ENCODE results near the gene ANG. TPM values are rescaled to one million over a fixed set of nuclear protein-coding genes. Genes with fewer than 3 reads are reported as not detected.

ANG gene
- total and polyA plus RNA-seq, 9 of the 15 experiments (the other 6 are each of a cell fraction or from before 2014, with no cell fraction given) = 0.21 to 0.73 (median 0.34) TPM; not detected in 4

- Histone ChIP-seq H3K27ac (ENCODE audit: extremely low read depth, low read depth, low read length) (peak overlapping the region; percentile 62; the same call in 2 of the 3 replicates), H3K9me1 (ENCODE audit: control insufficient read depth, insufficient read depth, low read length) (no peaks in the 10 kb centered on the region), H3K4me1 (replicated peaks in 1 of 2; ENCODE audit: control insufficient read depth in 2 of 2, insufficient read depth in 2 of 2, low read length in 2 of 2) (peaks cover 10 to 13% of the 10 kb centered on the region in 2 experiments; a peak in 3 of 5 replicates), H3K4me2 (ENCODE audit: insufficient read depth, low read length) (peak overlapping the region; percentile 94), H3K4me3 (peak overlapping the region; percentile 75), H2AFZ (ENCODE audit: low read depth, low read length) (peak overlapping the region; percentile 92), H4K20me1 (replicated peaks; ENCODE audit: control insufficient read depth, insufficient read depth, low read length) (peaks cover 9% of the 10 kb centered on the region; the same call in 1 of the 2 replicates), H3K36me3 (ENCODE audit: control insufficient read depth, insufficient read depth, low read length) (no peaks in the 10 kb centered on the region), H3K79me2 (ENCODE audit: control insufficient read depth, insufficient read depth, low read length) (no peaks in the 10 kb centered on the region), H3K9ac (ENCODE audit: insufficient read depth in 1 of 2, low read depth in 2 of 2, low read length in 2 of 2) (peak overlapping the region; percentile 51 to 88), H3K27me3 (ENCODE audit: control insufficient read depth in 2 of 2, insufficient read depth in 2 of 2, low read length in 2 of 2) (no peaks in the 10 kb centered on the region), H3K9me3 (replicated peaks; ENCODE audit: control insufficient read depth, insufficient read depth, low read depth, low read length) (no peaks in the 10 kb centered on the region)
- under 1% methylated on average over 20 of the region's 25 CpGs for WGBS (ENCODE audit: insufficient coverage, low coverage, missing lambda C conversion rate)
- DNase-seq (ENCODE audit: extremely low read depth in 1 of 4, low spot score in 3 of 4) = peak; percentile 46 to 84 (median 58)
- ChIA-PET CTCF (ENCODE audit: low intra/inter-chr PET ratio) (interaction anchor here (1.0 kb wide), 1 partner anchor 73 kb away, joined by 3 read pairs; no protein-coding TSS in a partner anchor), POLR2A (interaction anchor here (0.6 to 1.7 kb wide), 5 partner anchors 12 to 290 kb away, joined by 3 to 6 read pairs (median 3); no protein-coding TSS in a partner anchor)
- intact Hi-C loops (cut with micrococcal nuclease) (loop anchor here (2.0 to 5.0 kb wide), 2 partner anchors 49 to 339 kb away; partner anchors contain the start of gene PARP2), in situ Hi-C loops (cut with MboI) (loop anchor here (5.0 kb wide), 1 partner anchor 49 kb away; no protein-coding TSS in a partner anchor)
- peak; percentile 13 for ATAC-seq
- peak; percentile 81 for FAIRE-seq
- BruUV-seq (replicated peaks) = TSS peak; percentile 58
- no peak for TF ChIP-seq FOXJ2 (tag; IDR thresholded peaks at IDR 0.05)
- no peak for TF ChIP-seq ZNF778 (CRISPR knock-in tag; IDR thresholded peaks at IDR 0.05)
- no peak for TF ChIP-seq GTF2E2 (tag; IDR thresholded peaks at IDR 0.05)
- TF ChIP-seq, protein P1, sequence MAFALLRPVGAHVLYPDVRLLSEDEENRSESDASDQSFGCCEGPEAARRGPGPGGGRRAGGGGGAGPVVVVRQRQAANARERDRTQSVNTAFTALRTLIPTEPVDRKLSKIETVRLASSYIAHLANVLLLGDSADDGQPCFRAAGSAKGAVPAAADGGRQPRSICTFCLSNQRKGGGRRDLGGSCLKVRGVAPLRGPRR (CRISPR knock-in tag; IDR thresholded peaks at IDR 0.05) = no peak
- no peak for TF ChIP-seq MECOM (CRISPR knock-in tag; IDR thresholded peaks at IDR 0.05)
- TF ChIP-seq, protein P2, sequence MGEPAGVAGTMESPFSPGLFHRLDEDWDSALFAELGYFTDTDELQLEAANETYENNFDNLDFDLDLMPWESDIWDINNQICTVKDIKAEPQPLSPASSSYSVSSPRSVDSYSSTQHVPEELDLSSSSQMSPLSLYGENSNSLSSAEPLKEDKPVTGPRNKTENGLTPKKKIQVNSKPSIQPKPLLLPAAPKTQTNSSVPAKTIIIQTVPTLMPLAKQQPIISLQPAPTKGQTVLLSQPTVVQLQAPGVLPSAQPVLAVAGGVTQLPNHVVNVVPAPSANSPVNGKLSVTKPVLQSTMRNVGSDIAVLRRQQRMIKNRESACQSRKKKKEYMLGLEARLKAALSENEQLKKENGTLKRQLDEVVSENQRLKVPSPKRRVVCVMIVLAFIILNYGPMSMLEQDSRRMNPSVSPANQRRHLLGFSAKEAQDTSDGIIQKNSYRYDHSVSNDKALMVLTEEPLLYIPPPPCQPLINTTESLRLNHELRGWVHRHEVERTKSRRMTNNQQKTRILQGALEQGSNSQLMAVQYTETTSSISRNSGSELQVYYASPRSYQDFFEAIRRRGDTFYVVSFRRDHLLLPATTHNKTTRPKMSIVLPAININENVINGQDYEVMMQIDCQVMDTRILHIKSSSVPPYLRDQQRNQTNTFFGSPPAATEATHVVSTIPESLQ (CRISPR knock-in tag; IDR thresholded peaks at IDR 0.05) = no peak
- no peak for TF ChIP-seq PRPF4 (IDR thresholded peaks at IDR 0.05; ENCODE audit: insufficient read depth, low read depth, low read length, poor library complexity, severe bottlenecking)
- TF ChIP-seq ZNF277 (CRISPR knock-in tag; IDR thresholded peaks at IDR 0.05; ENCODE audit: borderline replicate concordance) = no peak
- peak; percentile 88 for TF ChIP-seq POLR3A (IDR thresholded peaks at IDR 0.05; ENCODE audit: borderline replicate concordance, extremely low read depth, insufficient read depth, insufficient read length)
- peak; percentile 70; the same call in 1 of the 2 replicates for TF ChIP-seq BRD4 (IDR thresholded peaks at IDR 0.05)
- TF ChIP-seq, protein P3, sequence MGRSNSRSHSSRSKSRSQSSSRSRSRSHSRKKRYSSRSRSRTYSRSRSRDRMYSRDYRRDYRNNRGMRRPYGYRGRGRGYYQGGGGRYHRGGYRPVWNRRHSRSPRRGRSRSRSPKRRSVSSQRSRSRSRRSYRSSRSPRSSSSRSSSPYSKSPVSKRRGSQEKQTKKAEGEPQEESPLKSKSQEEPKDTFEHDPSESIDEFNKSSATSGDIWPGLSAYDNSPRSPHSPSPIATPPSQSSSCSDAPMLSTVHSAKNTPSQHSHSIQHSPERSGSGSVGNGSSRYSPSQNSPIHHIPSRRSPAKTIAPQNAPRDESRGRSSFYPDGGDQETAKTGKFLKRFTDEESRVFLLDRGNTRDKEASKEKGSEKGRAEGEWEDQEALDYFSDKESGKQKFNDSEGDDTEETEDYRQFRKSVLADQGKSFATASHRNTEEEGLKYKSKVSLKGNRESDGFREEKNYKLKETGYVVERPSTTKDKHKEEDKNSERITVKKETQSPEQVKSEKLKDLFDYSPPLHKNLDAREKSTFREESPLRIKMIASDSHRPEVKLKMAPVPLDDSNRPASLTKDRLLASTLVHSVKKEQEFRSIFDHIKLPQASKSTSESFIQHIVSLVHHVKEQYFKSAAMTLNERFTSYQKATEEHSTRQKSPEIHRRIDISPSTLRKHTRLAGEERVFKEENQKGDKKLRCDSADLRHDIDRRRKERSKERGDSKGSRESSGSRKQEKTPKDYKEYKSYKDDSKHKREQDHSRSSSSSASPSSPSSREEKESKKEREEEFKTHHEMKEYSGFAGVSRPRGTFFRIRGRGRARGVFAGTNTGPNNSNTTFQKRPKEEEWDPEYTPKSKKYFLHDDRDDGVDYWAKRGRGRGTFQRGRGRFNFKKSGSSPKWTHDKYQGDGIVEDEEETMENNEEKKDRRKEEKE (IDR thresholded peaks at IDR 0.05; ENCODE audit: borderline replicate concordance in 1 of 2, control insufficient read depth in 1 of 2, low read depth in 2 of 2, low read length in 1 of 2) = no peak
- TF ChIP-seq KLF10 (CRISPR knock-in tag; IDR thresholded peaks at IDR 0.05) = no peak
- no peak for TF ChIP-seq NFE2L1 (tag; IDR thresholded peaks at IDR 0.05; ENCODE audit: borderline replicate concordance, low read depth)
Measured at GRCh38 chr14:20681348-20682126, 7.0 kb upstream of the ANG start.
